ENCODE measurements around the gene FREM1. TPM values are rescaled to one million over a fixed set of nuclear protein-coding genes. Genes with fewer than 3 reads are reported as not detected.

Gene FREM1
- total RNA-seq, 4 donors from 2014 or later: 2.2 to 12.7 (median 5.7) TPM

DNA sequence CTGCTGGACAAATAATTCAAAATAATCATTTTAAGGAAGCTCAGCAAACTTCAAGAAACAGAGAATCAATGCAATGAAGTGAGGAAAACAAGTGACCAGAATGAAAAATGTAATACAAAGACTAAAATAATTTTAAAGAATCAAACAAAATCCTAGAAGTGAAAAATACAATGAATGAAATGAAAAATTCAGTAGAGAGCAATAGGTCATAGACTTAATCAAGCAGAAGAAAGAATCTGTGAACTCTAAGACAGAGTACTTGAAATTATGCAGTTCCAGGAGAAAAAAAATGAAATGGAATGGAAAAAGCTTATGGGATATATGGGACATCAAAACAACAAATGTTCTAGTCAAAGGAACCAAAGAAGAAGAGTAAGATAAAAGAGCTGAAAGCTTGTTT lies 205.1 kb downstream of the FREM1 start:
- DNase-seq: no peak
- no peaks in the 10 kb centered on the region for H3K36me3 ChIP-seq
- in situ Hi-C loops (cut with MboI; ENCODE audit: low pct_ligation_motif_present in 1 of 4, low pct_unique_long_range_greater_than_20kb in 1 of 4, low sequenced_read_pairs in 3 of 4) (no loop called here), intact Hi-C loops (cut with DNase I; ENCODE audit: low total_unique reads) (no loop called here)
- H3K27ac ChIP-seq: no peak overlapping the region
- H3K27me3 ChIP-seq: no peaks in the 10 kb centered on the region
- no peaks in the 10 kb centered on the region for H3K4me1 ChIP-seq
- H3K4me3 ChIP-seq: no peak overlapping the region
- H3K9me3 ChIP-seq: peaks cover 16 to 20% of the 10 kb centered on the region in 2 donors
- TF ChIP-seq EP300 (IDR thresholded peaks at IDR 0.05; ENCODE audit: low read depth) (no peak), POLR2AphosphoS5 (IDR thresholded peaks at IDR 0.05) (no peak)

DNA sequence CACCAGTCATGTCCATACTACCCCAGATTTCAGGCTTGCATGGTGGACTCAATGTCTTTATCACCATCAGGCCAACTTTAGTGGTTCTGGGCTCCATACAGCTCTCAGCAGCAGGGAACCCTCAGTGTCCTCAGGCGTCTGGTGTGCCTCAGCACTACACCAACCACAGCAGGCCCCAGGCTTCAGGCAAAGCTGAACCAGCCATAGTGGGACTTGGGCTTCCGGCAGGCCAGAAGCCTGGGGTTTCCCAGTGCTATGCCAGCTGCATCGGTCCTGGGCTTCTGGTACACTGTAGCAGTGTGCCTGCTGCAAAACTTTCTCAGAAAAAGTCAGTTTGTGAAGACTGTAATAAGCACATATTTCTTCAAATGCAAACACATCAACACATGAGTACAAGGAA lies 205.9 kb downstream of the FREM1 start:
- no peak for TF ChIP-seq POLR2AphosphoS5 (IDR thresholded peaks at IDR 0.05)
- TF ChIP-seq POLR2A (IDR thresholded peaks at IDR 0.05): no peak
- no peak for TF ChIP-seq EP300 (IDR thresholded peaks at IDR 0.05; ENCODE audit: low read depth)
- TF ChIP-seq, protein P1, sequence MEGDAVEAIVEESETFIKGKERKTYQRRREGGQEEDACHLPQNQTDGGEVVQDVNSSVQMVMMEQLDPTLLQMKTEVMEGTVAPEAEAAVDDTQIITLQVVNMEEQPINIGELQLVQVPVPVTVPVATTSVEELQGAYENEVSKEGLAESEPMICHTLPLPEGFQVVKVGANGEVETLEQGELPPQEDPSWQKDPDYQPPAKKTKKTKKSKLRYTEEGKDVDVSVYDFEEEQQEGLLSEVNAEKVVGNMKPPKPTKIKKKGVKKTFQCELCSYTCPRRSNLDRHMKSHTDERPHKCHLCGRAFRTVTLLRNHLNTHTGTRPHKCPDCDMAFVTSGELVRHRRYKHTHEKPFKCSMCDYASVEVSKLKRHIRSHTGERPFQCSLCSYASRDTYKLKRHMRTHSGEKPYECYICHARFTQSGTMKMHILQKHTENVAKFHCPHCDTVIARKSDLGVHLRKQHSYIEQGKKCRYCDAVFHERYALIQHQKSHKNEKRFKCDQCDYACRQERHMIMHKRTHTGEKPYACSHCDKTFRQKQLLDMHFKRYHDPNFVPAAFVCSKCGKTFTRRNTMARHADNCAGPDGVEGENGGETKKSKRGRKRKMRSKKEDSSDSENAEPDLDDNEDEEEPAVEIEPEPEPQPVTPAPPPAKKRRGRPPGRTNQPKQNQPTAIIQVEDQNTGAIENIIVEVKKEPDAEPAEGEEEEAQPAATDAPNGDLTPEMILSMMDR (IDR thresholded peaks at IDR 0.05): no peak
- WGBS, 2 donors (ENCODE audit: low coverage in 1 of 2): 89% methylated on average over 3 of the region's 3 CpGs; no CpG with 5 or more reads in 1 of the 2 donors
- Histone ChIP-seq H3K27me3 (no peaks in the 10 kb centered on the region), H3K4me3 (no peak overlapping the region), H3K9me3 (peaks cover 16 to 20% of the 10 kb centered on the region in 2 donors), H3K4me1 (no peaks in the 10 kb centered on the region), H3K27ac (no peak overlapping the region), H3K36me3 (no peaks in the 10 kb centered on the region)
- DNase-seq: no peak
- in situ Hi-C loops (cut with MboI; ENCODE audit: low pct_ligation_motif_present in 1 of 4, low pct_unique_long_range_greater_than_20kb in 1 of 4, low sequenced_read_pairs in 3 of 4) (no loop called here), intact Hi-C loops (cut with DNase I; ENCODE audit: low total_unique reads) (no loop called here)

DNA sequence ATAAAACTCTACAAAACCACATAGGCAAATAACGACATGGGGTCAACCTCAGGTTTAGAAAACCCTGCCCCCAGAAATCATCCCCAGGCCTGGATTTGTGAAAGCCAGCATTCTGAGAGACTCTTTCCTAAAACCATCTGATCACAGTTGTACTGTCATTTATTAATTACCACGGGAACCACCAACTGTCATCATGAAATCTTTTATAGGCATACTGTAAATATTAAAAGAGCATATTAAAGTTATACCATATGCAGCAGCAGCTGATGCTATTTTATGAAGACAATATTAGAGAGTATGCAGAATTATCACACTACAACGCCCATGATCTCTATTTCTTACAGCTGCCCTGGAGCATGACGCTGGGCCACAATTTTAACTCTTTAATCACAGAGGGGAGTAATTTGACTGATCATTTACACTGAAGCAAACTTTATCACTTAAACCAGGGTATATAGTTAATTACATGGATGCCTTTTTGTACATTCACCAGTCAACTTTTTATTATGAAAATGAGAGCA lies 208.0 kb downstream of the FREM1 start:
- Histone ChIP-seq H3K4me1 (no peaks in the 10 kb centered on the region), H3K36me3 (no peaks in the 10 kb centered on the region), H3K9me3 (peaks cover 16 to 20% of the 10 kb centered on the region in 2 donors), H3K27me3 (no peaks in the 10 kb centered on the region), H3K4me3 (no peak overlapping the region), H3K27ac (no peak overlapping the region)
- intact Hi-C loops (cut with DNase I; ENCODE audit: low total_unique reads) (no loop called here), in situ Hi-C loops (cut with MboI; ENCODE audit: low pct_ligation_motif_present in 1 of 4, low pct_unique_long_range_greater_than_20kb in 1 of 4, low sequenced_read_pairs in 3 of 4) (no loop called here)
- DNase-seq: no peak
- no peak for TF ChIP-seq EP300 (IDR thresholded peaks at IDR 0.05; ENCODE audit: low read depth)
- TF ChIP-seq, protein P1 (IDR thresholded peaks at IDR 0.05): no peak
- TF ChIP-seq POLR2AphosphoS5 (IDR thresholded peaks at IDR 0.05): no peak
- WGBS, 2 donors (ENCODE audit: low coverage in 1 of 2): 39 to 60% methylated on average over 3 to 4 of the region's 4 CpGs

DNA sequence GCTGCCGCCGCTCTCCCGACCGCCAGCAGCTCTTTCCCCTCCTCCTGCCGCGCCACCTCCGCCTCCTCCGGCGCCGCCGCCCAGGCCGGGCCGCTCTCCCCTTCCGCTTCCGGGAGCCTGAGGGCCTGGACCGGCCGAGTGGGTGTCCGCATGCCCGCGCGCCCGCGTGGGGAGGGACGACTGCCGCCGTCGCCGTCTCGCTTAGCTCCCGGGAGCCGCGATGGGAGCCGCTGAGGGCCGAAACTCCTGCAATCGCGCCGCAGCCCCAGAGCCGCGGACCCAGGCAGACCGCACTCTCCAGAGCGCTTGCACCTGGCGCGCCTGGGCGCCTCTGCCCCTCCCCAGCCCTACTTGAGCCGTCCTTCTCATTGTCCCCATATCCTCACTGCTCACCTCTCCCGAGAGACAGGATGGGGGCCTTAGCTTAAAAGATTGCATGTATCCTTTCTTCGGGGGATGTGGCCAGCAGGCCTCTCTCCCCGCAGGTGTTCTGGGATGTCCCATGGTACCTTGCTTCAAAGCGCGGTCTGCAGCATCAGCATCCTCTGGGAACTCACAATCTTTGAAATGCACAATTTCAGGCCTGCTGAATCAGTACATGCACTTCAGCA lies 216.9 kb downstream of the FREM1 start, which contains the start of gene ZDHHC21:
Gene ZDHHC21 (minus strand): TSS at position 182 of the 611 bp plus-strand sequence. CDS start 19,092 bp downstream, outside the sequence.
- H3K4me1 ChIP-seq: peaks cover 6 to 24% (median 12%) of the 10 kb centered on the region in 4 donors
- TF ChIP-seq EP300 (IDR thresholded peaks at IDR 0.05; ENCODE audit: low read depth) (no peak), POLR2A (IDR thresholded peaks at IDR 0.05) (peak; percentile 37), POLR2AphosphoS5 (IDR thresholded peaks at IDR 0.05) (peak; percentile 7 to 76 (median 49))
- TF ChIP-seq, protein P1 (IDR thresholded peaks at IDR 0.05): no peak
- H3K9me3 ChIP-seq: no peaks in the 10 kb centered on the region
- H3K27ac ChIP-seq: peak within 1 kb of the TSS; percentile 71 to 78 (median 75)
- peaks cover 0 to 7% (median 0%) of the 10 kb centered on the region in 4 donors for H3K36me3 ChIP-seq
- in situ Hi-C loops (cut with MboI; ENCODE audit: low pct_ligation_motif_present in 1 of 4, low pct_unique_long_range_greater_than_20kb in 1 of 4, low sequenced_read_pairs in 3 of 4) (no loop called here), intact Hi-C loops (cut with DNase I; ENCODE audit: low total_unique reads) (no loop called here)
- H3K4me3 ChIP-seq: peak within 1 kb of the TSS; percentile 75 to 95 (median 92)
- peak; percentile 81 for DNase-seq
- no peaks in the 10 kb centered on the region for H3K27me3 ChIP-seq
- WGBS, 2 donors (ENCODE audit: low coverage in 1 of 2): 3% methylated on average over 50 of the region's 50 CpGs; no CpG with 5 or more reads in 1 of the 2 donors
